ENCODE data around the gene ADGRB2. TPM values are rescaled to one million over a fixed set of nuclear protein-coding genes. Genes with fewer than 3 reads are reported as not detected.
A peak's percentile ranks its signal among the peaks of the same experiment; 100 is the strongest.

Gene ADGRB2
- total RNA-seq, 4 donors from 2014 or later, result 2.4 to 14.3 (median 9.8) TPM

DNA sequence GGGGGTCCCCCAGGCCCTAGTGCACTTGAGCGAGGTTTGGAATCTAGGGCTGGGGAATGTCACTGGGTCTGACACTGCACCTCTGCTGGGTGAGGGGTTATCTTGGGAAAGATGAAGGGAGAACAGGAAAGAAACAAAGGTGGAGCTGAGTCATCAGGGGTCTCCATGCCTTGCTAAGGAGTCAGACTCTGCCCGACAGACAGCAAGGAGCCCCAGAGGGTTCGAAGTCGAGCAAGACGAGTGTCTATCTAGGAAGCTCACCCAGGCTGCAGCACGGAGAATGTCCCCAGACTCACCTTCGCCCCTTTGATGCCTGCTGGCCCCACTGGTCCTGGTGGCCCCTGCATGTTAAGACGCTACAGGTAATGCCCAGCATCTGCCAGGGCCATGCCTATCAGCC, 78.3 kb downstream of the ADGRB2 start:
- no peak for DNase-seq
- intact Hi-C loops (cut with DNase I), result no loop called here
- Histone ChIP-seq H3K4me1 (no peaks in the 10 kb centered on the region), H3K4me3 (replicated peaks in 1 of 3) (no peak overlapping the region), H3K9me3 (no peaks in the 10 kb centered on the region), H3K27ac (no peak overlapping the region), H3K27me3 (no peaks in the 10 kb centered on the region), H3K36me3 (no peaks in the 10 kb centered on the region)
- 90% methylated on average over 8 of the region's 8 CpGs for WGBS, 2 donors
- TF ChIP-seq, protein P1, sequence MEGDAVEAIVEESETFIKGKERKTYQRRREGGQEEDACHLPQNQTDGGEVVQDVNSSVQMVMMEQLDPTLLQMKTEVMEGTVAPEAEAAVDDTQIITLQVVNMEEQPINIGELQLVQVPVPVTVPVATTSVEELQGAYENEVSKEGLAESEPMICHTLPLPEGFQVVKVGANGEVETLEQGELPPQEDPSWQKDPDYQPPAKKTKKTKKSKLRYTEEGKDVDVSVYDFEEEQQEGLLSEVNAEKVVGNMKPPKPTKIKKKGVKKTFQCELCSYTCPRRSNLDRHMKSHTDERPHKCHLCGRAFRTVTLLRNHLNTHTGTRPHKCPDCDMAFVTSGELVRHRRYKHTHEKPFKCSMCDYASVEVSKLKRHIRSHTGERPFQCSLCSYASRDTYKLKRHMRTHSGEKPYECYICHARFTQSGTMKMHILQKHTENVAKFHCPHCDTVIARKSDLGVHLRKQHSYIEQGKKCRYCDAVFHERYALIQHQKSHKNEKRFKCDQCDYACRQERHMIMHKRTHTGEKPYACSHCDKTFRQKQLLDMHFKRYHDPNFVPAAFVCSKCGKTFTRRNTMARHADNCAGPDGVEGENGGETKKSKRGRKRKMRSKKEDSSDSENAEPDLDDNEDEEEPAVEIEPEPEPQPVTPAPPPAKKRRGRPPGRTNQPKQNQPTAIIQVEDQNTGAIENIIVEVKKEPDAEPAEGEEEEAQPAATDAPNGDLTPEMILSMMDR (IDR thresholded peaks at IDR 0.05), result no peak
- TF ChIP-seq POLR2A (IDR thresholded peaks at IDR 0.05), result no peak

DNA sequence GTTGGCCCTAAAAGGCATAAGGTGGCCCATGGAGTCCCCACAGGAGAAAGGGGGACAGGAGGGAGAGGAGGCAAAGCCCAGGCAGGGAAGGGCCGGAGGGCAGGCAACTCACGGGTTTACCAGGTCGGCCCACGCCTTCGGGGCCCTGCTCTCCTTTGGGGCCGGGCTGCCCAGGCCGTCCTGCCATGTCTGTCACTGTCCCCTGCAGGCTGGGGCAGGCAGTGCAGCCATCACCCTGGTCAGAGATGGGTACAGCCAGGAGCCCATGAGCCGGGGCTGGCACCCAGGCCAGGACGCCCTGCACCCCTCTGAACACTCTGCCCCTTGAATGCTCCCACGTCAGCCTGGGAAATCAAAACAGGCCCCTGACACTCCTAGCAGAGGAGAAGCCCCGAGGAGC, 80.1 kb downstream of the ADGRB2 start:
- Histone ChIP-seq H3K36me3 (no peaks in the 10 kb centered on the region), H3K4me3 (replicated peaks in 1 of 3) (no peak overlapping the region), H3K4me1 (no peaks in the 10 kb centered on the region), H3K27ac (no peak overlapping the region), H3K27me3 (no peaks in the 10 kb centered on the region), H3K9me3 (no peaks in the 10 kb centered on the region)
- WGBS, 2 donors, result 70 to 85% methylated on average over 4 to 6 of the region's 11 CpGs
- intact Hi-C loops (cut with DNase I), result no loop called here
- DNase-seq, result no peak
- TF ChIP-seq, protein P1 (IDR thresholded peaks at IDR 0.05), result peak in 1 of 6 experiments; percentile 17
- no peak for TF ChIP-seq POLR2A (IDR thresholded peaks at IDR 0.05)

DNA sequence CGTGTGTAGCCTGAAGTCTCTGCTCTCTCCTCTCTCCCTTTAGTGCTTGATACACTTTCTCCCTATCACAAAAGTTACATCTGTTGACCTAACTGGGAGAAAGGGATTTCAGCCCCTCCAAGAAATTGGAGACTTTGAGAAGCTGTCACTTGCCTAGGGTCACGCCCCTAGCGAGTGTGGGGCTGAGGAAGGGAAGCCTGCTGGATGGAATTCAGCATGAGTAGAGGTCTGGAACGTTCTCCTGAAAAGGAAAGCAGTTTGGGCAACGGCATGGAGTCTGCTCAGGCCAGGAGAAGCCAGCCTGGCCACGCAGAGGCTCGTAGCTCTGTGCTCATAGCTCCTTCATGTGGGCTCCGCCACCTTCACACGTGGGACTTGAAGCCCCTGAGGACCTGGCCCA, 82.7 kb downstream of the ADGRB2 start:
- no peak for TF ChIP-seq POLR2A (IDR thresholded peaks at IDR 0.05)
- TF ChIP-seq, protein P1 (IDR thresholded peaks at IDR 0.05), result no peak
- no peak overlapping the region for H3K4me3 ChIP-seq (replicated peaks in 1 of 3)
- 76 to 82% methylated on average over 9 of the region's 9 CpGs for WGBS, 2 donors
- no peak overlapping the region for H3K27ac ChIP-seq
- no peaks in the 10 kb centered on the region for H3K9me3 ChIP-seq
- no peaks in the 10 kb centered on the region for H3K27me3 ChIP-seq
- no peaks in the 10 kb centered on the region for H3K4me1 ChIP-seq
- intact Hi-C loops (cut with DNase I), result no loop called here
- DNase-seq, result no peak
- no peaks in the 10 kb centered on the region for H3K36me3 ChIP-seq

DNA sequence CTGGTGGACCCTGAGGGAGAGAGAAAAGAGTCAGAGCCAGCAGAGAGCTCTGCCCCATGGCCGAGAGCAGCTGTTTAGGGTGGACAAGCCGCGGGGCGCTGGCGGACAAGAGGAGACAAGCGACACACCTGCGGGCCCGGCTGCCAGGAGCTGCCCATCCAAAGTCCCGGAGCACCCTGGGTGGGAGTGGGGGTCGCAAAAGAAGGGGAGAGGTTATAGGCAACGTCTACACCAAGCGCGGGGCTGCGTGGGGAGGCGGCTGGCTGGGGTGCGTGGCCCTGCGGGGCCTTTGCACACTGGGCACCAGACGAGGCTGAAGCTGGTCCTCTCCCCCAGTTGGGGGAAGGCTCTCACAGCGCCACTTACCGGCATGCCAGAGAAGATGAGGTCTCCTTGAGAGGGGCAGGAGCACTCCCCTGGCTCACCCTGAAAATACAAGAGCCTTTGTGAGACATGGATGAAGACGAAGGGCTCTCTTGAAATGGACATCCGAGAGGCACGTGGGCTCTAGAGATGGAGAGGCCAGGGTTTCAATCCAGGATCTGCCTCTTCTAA, 84.4 kb downstream of the ADGRB2 start:
- no peaks in the 10 kb centered on the region for H3K9me3 ChIP-seq
- no peaks in the 10 kb centered on the region for H3K27me3 ChIP-seq
- 80 to 84% methylated on average over 23 of the region's 23 CpGs for WGBS, 2 donors
- DNase-seq, result no peak
- H3K36me3 ChIP-seq, result no peaks in the 10 kb centered on the region
- no peaks in the 10 kb centered on the region for H3K4me1 ChIP-seq
- intact Hi-C loops (cut with DNase I), result no loop called here
- no peak for TF ChIP-seq POLR2A (IDR thresholded peaks at IDR 0.05)
- TF ChIP-seq, protein P1 (IDR thresholded peaks at IDR 0.05), result no peak
- no peak overlapping the region for H3K4me3 ChIP-seq (replicated peaks in 1 of 3)
- H3K27ac ChIP-seq, result no peak overlapping the region

DNA sequence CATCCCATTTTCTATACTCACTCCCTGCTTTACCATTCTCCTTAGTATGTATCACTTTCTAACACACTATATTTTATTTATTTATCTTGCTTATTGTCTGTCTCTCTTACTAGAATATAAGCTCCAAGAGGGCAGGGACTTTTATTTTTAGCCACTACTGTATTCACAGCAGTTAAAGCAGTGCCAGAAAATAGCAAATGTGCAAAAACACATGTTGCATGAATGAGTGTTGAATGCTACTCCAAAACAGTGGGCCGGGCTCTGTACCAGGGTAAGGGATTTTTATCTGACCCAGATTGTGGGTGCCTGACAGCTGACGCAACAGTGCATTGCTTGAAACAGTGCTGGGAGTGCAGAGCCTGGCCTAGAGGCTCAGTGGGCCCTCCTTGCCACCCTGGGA, 85.0 kb downstream of the ADGRB2 start:
- Histone ChIP-seq H3K4me3 (replicated peaks in 1 of 3) (no peak overlapping the region), H3K9me3 (no peaks in the 10 kb centered on the region), H3K36me3 (no peaks in the 10 kb centered on the region), H3K27me3 (no peaks in the 10 kb centered on the region), H3K27ac (no peak overlapping the region), H3K4me1 (no peaks in the 10 kb centered on the region)
- DNase-seq, result no peak
- intact Hi-C loops (cut with DNase I), result no loop called here
- no peak for TF ChIP-seq POLR2A (IDR thresholded peaks at IDR 0.05)
- TF ChIP-seq, protein P1 (IDR thresholded peaks at IDR 0.05), result no peak
- WGBS, 2 donors, result 38 to 43% methylated on average over 2 of the region's 2 CpGs
